Calu3 (cell line): Measurements from ENCODE around the gene TBC1D23. TPM values are rescaled to one million over a fixed set of nuclear protein-coding genes. Genes with fewer than 3 reads are reported as not detected.
"Not testable (repeated sequence)": the region's sequence is repeated elsewhere in the genome, so short reads cannot be mapped to it uniquely, and the experiment has no call there.

Source experiments
- BruUV-seq: library from RNA; stranded (reverse); fragments of 400-500 nt; replicated peaks from 2 replicates; lab custom pipeline; 2021; lab: Mats Ljungman, UMichigan
- CTCF ChIA-PET: fragments of 300-600 bp; sonication (Branson Sonifier 250); formaldehyde crosslinking; loops from one replicate; lab custom pipeline; 2022; ENCODE audit warnings: antibody characterized with exemption; lab: Charles Lee
- DNase-seq: peaks from one replicate; pipeline ENCODE4 v3.0.0; 2022
- H3K27ac Mint-ChIP-seq: one replicate; pipeline ENCODE4 v1.8.0; 2022; ENCODE audit warnings: mixed read lengths; ENCODE audit not compliant: unreplicated experiment
- H3K27me3 Mint-ChIP-seq: one replicate; pipeline ENCODE4 v1.8.0; 2022; ENCODE audit warnings: mixed read lengths; ENCODE audit not compliant: unreplicated experiment
- H3K36me3 Mint-ChIP-seq: one replicate; pipeline ENCODE4 v1.8.0; 2022; ENCODE audit warnings: mild to moderate bottlenecking, moderate library complexity, mixed read lengths; ENCODE audit not compliant: insufficient read depth, unreplicated experiment
- H3K4me1 Mint-ChIP-seq: one replicate; pipeline ENCODE4 v1.8.0; 2022; ENCODE audit warnings: mild to moderate bottlenecking, low read depth, mixed read lengths; ENCODE audit not compliant: unreplicated experiment
- H3K4me3 Mint-ChIP-seq: one replicate; pipeline ENCODE4 v1.8.0; 2022; ENCODE audit warnings: mild to moderate bottlenecking, low read depth, moderate library complexity, mixed read lengths; ENCODE audit not compliant: unreplicated experiment
- H3K9me3 Mint-ChIP-seq: one replicate; pipeline ENCODE4 v1.8.0; 2022; ENCODE audit warnings: low read depth, mixed read lengths; ENCODE audit not compliant: unreplicated experiment
- intact Hi-C: fragments of 100-400 bp; cut with micrococcal nuclease; formaldehyde crosslinking; loops from one replicate; pipeline ENCODE4 v1.10.0; 2022; ENCODE audit not compliant: unreplicated experiment
- total RNA-seq: library from RNA; stranded (reverse); gene quantifications from 2 replicates; pipeline ENCODE4 v1.2.3, GENCODE V29; 2022
- TF ChIP-seq, protein P1 (sequence below): fragments of 200-600 bp; IDR thresholded peaks from one replicate; pipeline ENCODE4 v1.8.0; 2022; ENCODE audit warnings: antibody characterized with exemption; ENCODE audit not compliant: unreplicated experiment

The TBC1D23 gene
- total RNA-seq, 1 experiment from 2014 or later: 26.1 TPM

- Mint-ChIP-seq H3K4me1 (peaks cover 28% of the 10 kb centered on the region), H3K9me3 (no peaks in the 10 kb centered on the region), H3K27me3 (no peaks in the 10 kb centered on the region), H3K36me3 (no peaks in the 10 kb centered on the region), H3K27ac (no peak overlapping the region), H3K4me3 (no peak overlapping the region)
- BruUV-seq: no TSS peak
- intact Hi-C loops: no loop called here
- DNase-seq: no peak
- CTCF ChIA-PET: no interaction called here
- TF ChIP-seq, protein P1, sequence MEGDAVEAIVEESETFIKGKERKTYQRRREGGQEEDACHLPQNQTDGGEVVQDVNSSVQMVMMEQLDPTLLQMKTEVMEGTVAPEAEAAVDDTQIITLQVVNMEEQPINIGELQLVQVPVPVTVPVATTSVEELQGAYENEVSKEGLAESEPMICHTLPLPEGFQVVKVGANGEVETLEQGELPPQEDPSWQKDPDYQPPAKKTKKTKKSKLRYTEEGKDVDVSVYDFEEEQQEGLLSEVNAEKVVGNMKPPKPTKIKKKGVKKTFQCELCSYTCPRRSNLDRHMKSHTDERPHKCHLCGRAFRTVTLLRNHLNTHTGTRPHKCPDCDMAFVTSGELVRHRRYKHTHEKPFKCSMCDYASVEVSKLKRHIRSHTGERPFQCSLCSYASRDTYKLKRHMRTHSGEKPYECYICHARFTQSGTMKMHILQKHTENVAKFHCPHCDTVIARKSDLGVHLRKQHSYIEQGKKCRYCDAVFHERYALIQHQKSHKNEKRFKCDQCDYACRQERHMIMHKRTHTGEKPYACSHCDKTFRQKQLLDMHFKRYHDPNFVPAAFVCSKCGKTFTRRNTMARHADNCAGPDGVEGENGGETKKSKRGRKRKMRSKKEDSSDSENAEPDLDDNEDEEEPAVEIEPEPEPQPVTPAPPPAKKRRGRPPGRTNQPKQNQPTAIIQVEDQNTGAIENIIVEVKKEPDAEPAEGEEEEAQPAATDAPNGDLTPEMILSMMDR: no peak
Measured at GRCh38 chr3:100271522-100271921, 10.7 kb downstream of the TBC1D23 start.

GRCh38 chr3:100272797-100273611 lies 12.2 kb downstream of the TBC1D23 start:
- intact Hi-C loops, H3K36me3 Mint-ChIP-seq, BruUV-seq, H3K27me3 Mint-ChIP-seq, H3K27ac Mint-ChIP-seq, CTCF ChIA-PET, H3K4me3 Mint-ChIP-seq, DNase-seq, H3K9me3 Mint-ChIP-seq: not testable (repeated sequence)
- H3K4me1 Mint-ChIP-seq: peaks cover 28% of the 10 kb centered on the region

DNA sequence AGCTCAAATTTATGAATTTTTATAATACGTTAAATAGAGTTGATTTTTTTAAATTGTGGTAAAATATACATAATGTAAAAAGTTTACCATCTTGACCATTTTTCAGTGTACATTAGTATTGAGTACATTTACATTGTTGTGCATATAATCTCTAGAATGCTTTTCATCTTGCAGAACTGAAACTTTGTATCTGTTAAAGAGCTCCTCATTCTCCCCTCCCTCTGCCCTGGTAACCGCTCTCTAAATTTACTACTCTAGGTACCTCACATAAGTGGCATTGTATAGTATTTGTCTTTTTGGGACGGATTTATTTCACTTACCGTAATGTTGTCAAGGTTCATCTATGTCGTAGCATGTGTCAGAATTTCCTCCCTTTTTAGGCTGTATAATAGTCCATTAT lies 13.6 kb downstream of the TBC1D23 start:
- H3K9me3 Mint-ChIP-seq: no peaks in the 10 kb centered on the region
- H3K36me3 Mint-ChIP-seq: no peaks in the 10 kb centered on the region
- TF ChIP-seq, protein P1: no peak
- no peaks in the 10 kb centered on the region for H3K27me3 Mint-ChIP-seq
- H3K4me3 Mint-ChIP-seq: no peak overlapping the region
- CTCF ChIA-PET: no interaction called here
- no peak overlapping the region for H3K27ac Mint-ChIP-seq
- intact Hi-C loops: no loop called here
- no peak for DNase-seq
- H3K4me1 Mint-ChIP-seq: peaks cover 28% of the 10 kb centered on the region
- BruUV-seq: no TSS peak

- Mint-ChIP-seq H3K4me1 (peaks cover 8% of the 10 kb centered on the region), H3K9me3 (no peaks in the 10 kb centered on the region), H3K27ac (no peak overlapping the region), H3K27me3 (no peaks in the 10 kb centered on the region), H3K4me3 (no peak overlapping the region), H3K36me3 (no peaks in the 10 kb centered on the region)
- intact Hi-C loops: no loop called here
- DNase-seq: no peak
- CTCF ChIA-PET: interaction anchor here (1.2 kb wide), 1 partner anchor 9 kb away, joined by 3 read pairs; no protein-coding TSS in a partner anchor
- no TSS peak for BruUV-seq
- TF ChIP-seq, protein P1: no peak
Measured at GRCh38 chr3:100277255-100277800, 16.5 kb downstream of the TBC1D23 start.

GRCh38 chr3:100278910-100279309 lies 18.1 kb downstream of the TBC1D23 start:
- intact Hi-C loops: no loop called here
- no TSS peak for BruUV-seq
- Mint-ChIP-seq H3K4me3 (no peak overlapping the region), H3K27me3 (no peaks in the 10 kb centered on the region), H3K9me3 (no peaks in the 10 kb centered on the region), H3K36me3 (no peaks in the 10 kb centered on the region), H3K4me1 (peaks cover 8% of the 10 kb centered on the region), H3K27ac (no peak overlapping the region)
- no peak for DNase-seq
- CTCF ChIA-PET: no interaction called here
- TF ChIP-seq, protein P1: no peak
